ENCODE results near the gene FRZB.

DNA sequence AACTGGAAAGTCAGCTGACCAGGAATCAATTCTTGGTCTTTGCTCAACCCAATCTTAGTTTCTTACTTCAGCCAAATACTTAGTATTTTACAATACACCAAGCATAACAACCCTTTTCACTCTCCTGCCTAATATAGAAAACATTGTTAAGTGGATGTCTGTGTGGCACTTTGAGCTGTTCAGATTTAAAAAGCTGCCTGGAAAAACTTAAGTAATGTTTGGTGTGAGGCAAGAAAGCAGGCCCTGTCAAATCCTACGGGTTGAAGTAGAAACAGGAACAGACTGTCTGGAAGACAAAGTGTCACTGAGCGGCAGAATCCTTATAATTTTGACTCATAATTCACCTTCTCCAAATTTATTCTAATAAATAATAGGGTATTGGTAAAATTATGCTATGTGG is 37.1 kb upstream of the FRZB start:
- TF ChIP-seq, protein P1, sequence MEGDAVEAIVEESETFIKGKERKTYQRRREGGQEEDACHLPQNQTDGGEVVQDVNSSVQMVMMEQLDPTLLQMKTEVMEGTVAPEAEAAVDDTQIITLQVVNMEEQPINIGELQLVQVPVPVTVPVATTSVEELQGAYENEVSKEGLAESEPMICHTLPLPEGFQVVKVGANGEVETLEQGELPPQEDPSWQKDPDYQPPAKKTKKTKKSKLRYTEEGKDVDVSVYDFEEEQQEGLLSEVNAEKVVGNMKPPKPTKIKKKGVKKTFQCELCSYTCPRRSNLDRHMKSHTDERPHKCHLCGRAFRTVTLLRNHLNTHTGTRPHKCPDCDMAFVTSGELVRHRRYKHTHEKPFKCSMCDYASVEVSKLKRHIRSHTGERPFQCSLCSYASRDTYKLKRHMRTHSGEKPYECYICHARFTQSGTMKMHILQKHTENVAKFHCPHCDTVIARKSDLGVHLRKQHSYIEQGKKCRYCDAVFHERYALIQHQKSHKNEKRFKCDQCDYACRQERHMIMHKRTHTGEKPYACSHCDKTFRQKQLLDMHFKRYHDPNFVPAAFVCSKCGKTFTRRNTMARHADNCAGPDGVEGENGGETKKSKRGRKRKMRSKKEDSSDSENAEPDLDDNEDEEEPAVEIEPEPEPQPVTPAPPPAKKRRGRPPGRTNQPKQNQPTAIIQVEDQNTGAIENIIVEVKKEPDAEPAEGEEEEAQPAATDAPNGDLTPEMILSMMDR (IDR thresholded peaks at IDR 0.05 in 2 of 3, conservative IDR thresholded peaks at IDR 0.05 in 1 of 3; ENCODE audit: insufficient read depth in 2 of 3, low read depth in 1 of 3, low read length in 3 of 3): no peak
- TF ChIP-seq KDM4B (IDR thresholded peaks at IDR 0.05; ENCODE audit: borderline replicate concordance in 2 of 2, low read depth in 1 of 2) (no peak), TCF7L2 (IDR thresholded peaks at IDR 0.05; ENCODE audit: low read depth, low read length) (no peak), FOXJ3 (CRISPR knock-in tag; IDR thresholded peaks at IDR 0.05) (no peak), DPF2 (IDR thresholded peaks at IDR 0.05) (no peak), CBX8 (IDR thresholded peaks at IDR 0.05; ENCODE audit: borderline replicate concordance, extremely low read depth, low read depth, low read length, poor library complexity, severe bottlenecking) (no peak), POLR2A (conservative IDR thresholded peaks at IDR 0.05) (no peak), KLF1 (tag; IDR thresholded peaks at IDR 0.05) (no peak)
- TF ChIP-seq, protein P2, sequence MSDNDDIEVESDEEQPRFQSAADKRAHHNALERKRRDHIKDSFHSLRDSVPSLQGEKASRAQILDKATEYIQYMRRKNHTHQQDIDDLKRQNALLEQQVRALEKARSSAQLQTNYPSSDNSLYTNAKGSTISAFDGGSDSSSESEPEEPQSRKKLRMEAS (CRISPR knock-in tag; IDR thresholded peaks at IDR 0.05): no peak
- TF ChIP-seq, protein P3, sequence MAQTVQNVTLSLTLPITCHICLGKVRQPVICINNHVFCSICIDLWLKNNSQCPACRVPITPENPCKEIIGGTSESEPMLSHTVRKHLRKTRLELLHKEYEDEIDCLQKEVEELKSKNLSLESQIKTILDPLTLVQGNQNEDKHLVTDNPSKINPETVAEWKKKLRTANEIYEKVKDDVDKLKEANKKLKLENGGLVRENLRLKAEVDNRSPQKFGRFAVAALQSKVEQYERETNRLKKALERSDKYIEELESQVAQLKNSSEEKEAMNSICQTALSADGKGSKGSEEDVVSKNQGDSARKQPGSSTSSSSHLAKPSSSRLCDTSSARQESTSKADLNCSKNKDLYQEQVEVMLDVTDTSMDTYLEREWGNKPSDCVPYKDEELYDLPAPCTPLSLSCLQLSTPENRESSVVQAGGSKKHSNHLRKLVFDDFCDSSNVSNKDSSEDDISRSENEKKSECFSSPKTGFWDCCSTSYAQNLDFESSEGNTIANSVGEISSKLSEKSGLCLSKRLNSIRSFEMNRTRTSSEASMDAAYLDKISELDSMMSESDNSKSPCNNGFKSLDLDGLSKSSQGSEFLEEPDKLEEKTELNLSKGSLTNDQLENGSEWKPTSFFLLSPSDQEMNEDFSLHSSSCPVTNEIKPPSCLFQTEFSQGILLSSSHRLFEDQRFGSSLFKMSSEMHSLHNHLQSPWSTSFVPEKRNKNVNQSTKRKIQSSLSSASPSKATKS (CRISPR knock-in tag; IDR thresholded peaks at IDR 0.05): no peak
- TF ChIP-seq, protein P4, sequence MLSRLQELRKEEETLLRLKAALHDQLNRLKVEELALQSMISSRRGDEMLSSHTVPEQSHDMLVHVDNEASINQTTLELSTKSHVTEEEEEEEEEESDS (CRISPR knock-in tag; IDR thresholded peaks at IDR 0.05): no peak

Data from K562 (cell line).